WTC11 (cell line): ENCODE data around the gene IL2RA.

Experiments
- CTCF ChIP-seq: fragments of 200-600 bp; IDR thresholded peaks from 2 replicates; pipeline ENCODE4 v1.8.0; 2022; ENCODE audit warnings: antibody characterized with exemption
- HMGA2 ChIP-seq: fragments of 250-450 bp; sonication (Bioruptor Pico); IDR thresholded peaks from 2 replicates; pipeline ENCODE4 v1.4.0; 2021; ENCODE audit warnings: mild to moderate bottlenecking, moderate library complexity
- JAZF1 ChIP-seq: fragments of 250-450 bp; sonication (Bioruptor Pico); IDR thresholded peaks from 2 replicates; pipeline ENCODE4 v1.9.0; 2021; ENCODE audit warnings: moderate library complexity, mild to moderate bottlenecking, inconsistent platforms
- ZNF532 ChIP-seq: fragments of 250-450 bp; sonication (Bioruptor Pico); IDR thresholded peaks from 2 replicates; pipeline ENCODE4 v1.9.0; 2021; ENCODE audit warnings: mild to moderate bottlenecking, borderline replicate concordance

GRCh38 chr10:6035101-6035834 is 26.9 kb downstream of the IL2RA start:
- TF ChIP-seq CTCF: no peak
- no peak for TF ChIP-seq JAZF1 (CRISPR knock-in tag)
- TF ChIP-seq HMGA2 (CRISPR knock-in tag): no peak
- no peak for TF ChIP-seq ZNF532 (CRISPR knock-in tag)
